Stomach (tissue), 9 donors: Measurements from ENCODE around the gene IRAK1. TPM values are rescaled to one million over a fixed set of nuclear protein-coding genes. Genes with fewer than 3 reads are reported as not detected.

Source experiments
- DNase-seq, 2 donors: peaks; one replicate each; pipeline versions ENCODE4 v3.0.0 to v3.0.0-alpha.2; 2013 to 2019
- H3K27ac ChIP-seq, 5 donors: fragments of 200-600 bp in 4 of 5; sonication (generic) in 4 of 5; one replicate each; pipeline ENCODE4 v1.5.1; 2013 to 2019; ENCODE audit warnings: mild to moderate bottlenecking in 1 of 5, moderate library complexity in 1 of 5
- H3K27me3 ChIP-seq, 3 donors: fragments of 200-600 bp; sonication (generic); one replicate each; pipeline ENCODE4 v1.5.1; 2017 to 2019; ENCODE audit warnings: mixed run types in 1 of 3
- H3K36me3 ChIP-seq, 4 donors: fragments of 200-600 bp; sonication (generic); 1 replicate in 3 of 4; 2 replicates in 1 of 4; pipeline ENCODE4 v1.5.1; 2016 to 2019
- H3K4me1 ChIP-seq, 4 donors: fragments of 200-600 bp; sonication (generic); one replicate each; pipeline ENCODE4 v1.5.1; 2016 to 2019
- H3K4me3 ChIP-seq, 4 donors: fragments of 200-600 bp; sonication (generic) in 3 of 4; one replicate each; pipeline ENCODE4 v1.5.1; 2016 to 2019; ENCODE audit warnings: mild to moderate bottlenecking in 1 of 4
- H3K9me3 ChIP-seq, 4 donors: fragments of 200-600 bp; sonication (generic); one replicate each; pipeline ENCODE4 v1.5.1; 2016 to 2019
- EP300 ChIP-seq: sonication (generic); formaldehyde crosslinking; IDR thresholded peaks from one replicate; pipeline ENCODE4 v1.6.1; 2017; ENCODE audit warnings: antibody characterized with exemption
- POLR2A ChIP-seq, 4 donors: fragments of 450-650 bp; IDR thresholded peaks; one replicate each; pipeline ENCODE4 v1.6.1; 2016; ENCODE audit warnings: antibody characterized with exemption in 4 of 4, control low read depth in 2 of 4, mild to moderate bottlenecking in 1 of 4, moderate library complexity in 1 of 4
- POLR2AphosphoS5 ChIP-seq, 3 donors: sonication (generic); formaldehyde crosslinking; IDR thresholded peaks; one replicate each; pipeline ENCODE4 v1.6.1; 2016; ENCODE audit warnings: antibody characterized with exemption in 3 of 3
- WGBS, 5 donors: extraction: QIAGEN DNeasy Blood & Tissue Kit in 3 of 5; methylation state at CpG; one replicate each; pipeline versions ENCODE4 v1.1.5 to v1.1.7; 2013 to 2018; 5-methylcytosine and 5-hydroxymethylcytosine counted together
- intact Hi-C: fragments of 100-400 bp; cut with DNase I; formaldehyde crosslinking; loops from one replicate; pipeline ENCODE4 v1.15.1; 2023; ENCODE audit warnings: low total_unique reads
- polyA plus RNA-seq, 3 donors: library from polyadenylated mRNA; stranded (reverse); fragments of 200-250 nt; gene quantifications; one replicate each; pipeline ENCODE4 v1.2.3, GENCODE V29; 2013
- total RNA-seq, 5 donors: library from RNA; depleted of rRNA; stranded (reverse); fragments of >200 nt; gene quantifications; one replicate each; pipeline versions ENCODE4 v1.1.0 to v1.2.3, GENCODE V29; 2014 to 2016
- TF ChIP-seq, protein P1 (sequence below), 7 experiments: fragments of 450-650 bp in 4 of 7; fragments of 200-600 bp in 3 of 7; sonication (generic) in 3 of 7; IDR thresholded peaks; one replicate each; pipeline ENCODE4 v1.5.1; 2016 to 2019; ENCODE audit warnings: antibody characterized with exemption in 7 of 7, control low read depth in 2 of 7, mild to moderate bottlenecking in 1 of 7
- donor health status: healthy with polysubstance abuse.
- donor health status: Bipolar disorder and iron deficiency.
- donor health status: healthy.

IRAK1 gene
- total and polyA plus RNA-seq, 8 donors: 25.5 to 211 (median 66.9) TPM

DNA sequence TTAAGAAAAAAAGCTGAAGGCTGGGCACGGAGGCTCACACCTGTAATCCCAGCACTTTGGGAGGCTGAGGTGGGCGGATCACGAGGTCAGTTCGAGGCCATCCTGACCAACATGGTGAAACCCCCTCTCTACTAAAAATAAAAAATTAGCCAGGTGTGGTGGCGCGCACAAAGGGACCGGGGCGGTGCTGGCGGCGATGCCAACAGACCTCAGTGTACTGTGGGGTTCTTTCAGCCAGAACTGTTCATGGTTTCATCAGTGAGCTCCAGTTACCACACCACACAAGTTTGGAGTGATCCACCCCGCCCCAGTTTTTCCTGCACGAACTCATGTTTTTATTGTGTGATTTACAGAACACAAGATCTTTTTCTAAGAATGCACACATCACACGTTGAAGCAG is 21.2 kb upstream of the IRAK1 start:
- DNase-seq: no peak
- peaks cover 0 to 58% (median 28%) of the 10 kb centered on the region in 4 donors for H3K4me1 ChIP-seq
- WGBS, 5 donors: 85 to 86% (median 86%) methylated on average over 13 of the region's 13 CpGs

DNA sequence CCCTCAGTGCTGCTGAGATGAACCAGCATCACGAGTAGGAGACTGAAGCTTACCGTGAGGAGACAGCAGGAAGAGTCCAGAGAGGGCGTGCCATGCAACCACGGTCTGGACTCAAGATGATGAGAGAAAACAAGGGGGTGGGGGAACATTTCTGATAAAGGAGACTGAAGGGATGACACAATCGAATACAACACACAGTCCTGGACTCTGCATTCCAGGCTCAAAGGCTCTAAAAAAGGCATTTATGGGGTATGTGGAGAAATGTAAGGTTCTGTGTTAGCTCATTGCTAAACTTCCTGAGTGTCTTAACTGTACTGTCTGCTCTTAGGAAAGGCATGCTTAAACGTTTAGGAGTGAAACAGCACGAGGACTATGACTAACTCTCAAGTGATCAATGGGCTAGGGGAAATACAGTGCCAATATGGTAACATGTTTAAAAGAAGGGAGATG is 20.6 kb upstream of the IRAK1 start:
- no peak for TF ChIP-seq POLR2A (IDR thresholded peaks at IDR 0.05)
- no peak for TF ChIP-seq EP300
- peak in 2 of 3 donors; percentile 16 to 27 for TF ChIP-seq POLR2AphosphoS5 (IDR thresholded peaks at IDR 0.05)
- TF ChIP-seq, protein P1, sequence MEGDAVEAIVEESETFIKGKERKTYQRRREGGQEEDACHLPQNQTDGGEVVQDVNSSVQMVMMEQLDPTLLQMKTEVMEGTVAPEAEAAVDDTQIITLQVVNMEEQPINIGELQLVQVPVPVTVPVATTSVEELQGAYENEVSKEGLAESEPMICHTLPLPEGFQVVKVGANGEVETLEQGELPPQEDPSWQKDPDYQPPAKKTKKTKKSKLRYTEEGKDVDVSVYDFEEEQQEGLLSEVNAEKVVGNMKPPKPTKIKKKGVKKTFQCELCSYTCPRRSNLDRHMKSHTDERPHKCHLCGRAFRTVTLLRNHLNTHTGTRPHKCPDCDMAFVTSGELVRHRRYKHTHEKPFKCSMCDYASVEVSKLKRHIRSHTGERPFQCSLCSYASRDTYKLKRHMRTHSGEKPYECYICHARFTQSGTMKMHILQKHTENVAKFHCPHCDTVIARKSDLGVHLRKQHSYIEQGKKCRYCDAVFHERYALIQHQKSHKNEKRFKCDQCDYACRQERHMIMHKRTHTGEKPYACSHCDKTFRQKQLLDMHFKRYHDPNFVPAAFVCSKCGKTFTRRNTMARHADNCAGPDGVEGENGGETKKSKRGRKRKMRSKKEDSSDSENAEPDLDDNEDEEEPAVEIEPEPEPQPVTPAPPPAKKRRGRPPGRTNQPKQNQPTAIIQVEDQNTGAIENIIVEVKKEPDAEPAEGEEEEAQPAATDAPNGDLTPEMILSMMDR (IDR thresholded peaks at IDR 0.05): no peak
- Histone ChIP-seq H3K36me3 (peaks cover 0 to 12% (median 0%) of the 10 kb centered on the region in 4 donors), H3K9me3 (no peaks in the 10 kb centered on the region), H3K27ac (peak overlapping the region in 4 of 5 donors; percentile 54 to 76 (median 60)), H3K27me3 (no peaks in the 10 kb centered on the region), H3K4me1 (peaks cover 0 to 57% (median 25%) of the 10 kb centered on the region in 4 donors), H3K4me3 (no peak overlapping the region)
- no peak for DNase-seq
- WGBS, 5 donors: 35 to 52% (median 46%) methylated on average over 7 of the region's 7 CpGs
- intact Hi-C loops: no loop called here

More for the DNA sequence above, 21.2 kb upstream of the IRAK1 start:
- intact Hi-C loops: no loop called here
- peak overlapping the region in 3 of 5 donors; percentile 57 to 76 (median 63) for H3K27ac ChIP-seq
- no peak overlapping the region for H3K4me3 ChIP-seq
- no peaks in the 10 kb centered on the region for H3K9me3 ChIP-seq
- no peaks in the 10 kb centered on the region for H3K27me3 ChIP-seq
- peaks cover 0 to 12% (median 0%) of the 10 kb centered on the region in 4 donors for H3K36me3 ChIP-seq
- TF ChIP-seq EP300: no peak
- TF ChIP-seq, protein P1 (IDR thresholded peaks at IDR 0.05): no peak
- TF ChIP-seq POLR2AphosphoS5 (IDR thresholded peaks at IDR 0.05): no peak
- no peak for TF ChIP-seq POLR2A (IDR thresholded peaks at IDR 0.05)

DNA sequence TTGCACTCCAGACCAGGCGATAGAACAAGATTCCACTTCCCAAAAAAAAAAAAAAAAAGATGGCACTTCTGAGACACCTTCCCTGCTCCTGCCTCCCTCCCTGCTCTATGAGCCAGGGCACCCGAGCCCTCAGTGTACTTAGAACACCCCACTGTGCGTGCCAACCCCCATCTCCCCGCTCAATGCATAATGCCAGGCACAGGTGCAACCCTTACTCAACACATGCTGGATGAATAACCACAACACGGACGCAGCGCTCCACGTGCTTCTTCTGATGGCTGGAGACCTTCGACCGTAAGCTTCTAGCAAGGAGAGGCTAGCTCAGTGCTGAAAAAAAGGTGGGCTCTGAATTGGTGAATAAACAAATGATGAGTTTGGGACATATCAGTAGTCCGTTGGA is 19.9 kb upstream of the IRAK1 start:
- 84 to 92% (median 87%) methylated on average over 5 to 11 of the region's 11 CpGs for WGBS, 5 donors
- H3K27me3 ChIP-seq: no peaks in the 10 kb centered on the region
- H3K9me3 ChIP-seq: no peaks in the 10 kb centered on the region
- peaks cover 0 to 56% (median 22%) of the 10 kb centered on the region in 4 donors for H3K4me1 ChIP-seq
- no peak overlapping the region for H3K4me3 ChIP-seq
- peak overlapping the region in 3 of 5 donors; percentile 54 to 76 (median 63) for H3K27ac ChIP-seq
- peaks cover 0 to 12% (median 0%) of the 10 kb centered on the region in 4 donors for H3K36me3 ChIP-seq
- intact Hi-C loops: no loop called here
- TF ChIP-seq POLR2A (IDR thresholded peaks at IDR 0.05) (no peak), POLR2AphosphoS5 (IDR thresholded peaks at IDR 0.05) (no peak)
- TF ChIP-seq, protein P1 (IDR thresholded peaks at IDR 0.05): no peak
- DNase-seq: no peak

DNA sequence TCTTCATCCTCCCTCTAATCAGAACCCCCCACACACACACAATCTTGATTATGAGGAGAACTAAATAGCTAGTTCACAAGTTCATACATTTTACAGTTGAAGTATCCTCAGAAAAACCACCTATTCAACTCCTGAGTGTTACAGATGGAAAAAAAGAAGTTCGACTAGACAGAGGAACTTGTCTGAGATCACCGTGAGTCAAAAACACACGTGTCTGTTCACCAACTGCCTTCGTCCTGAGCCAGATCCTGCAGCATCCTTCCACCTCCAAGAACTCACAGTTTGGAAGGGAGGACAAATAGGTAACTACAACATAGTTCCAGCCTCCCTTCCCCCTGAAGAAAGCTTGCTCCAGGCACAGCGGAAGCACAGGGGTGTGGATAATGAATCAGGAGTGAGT is 19.0 kb upstream of the IRAK1 start:
- intact Hi-C loops: no loop called here
- WGBS, 5 donors: 75 to 86% (median 83%) methylated on average over 5 of the region's 5 CpGs

DNA sequence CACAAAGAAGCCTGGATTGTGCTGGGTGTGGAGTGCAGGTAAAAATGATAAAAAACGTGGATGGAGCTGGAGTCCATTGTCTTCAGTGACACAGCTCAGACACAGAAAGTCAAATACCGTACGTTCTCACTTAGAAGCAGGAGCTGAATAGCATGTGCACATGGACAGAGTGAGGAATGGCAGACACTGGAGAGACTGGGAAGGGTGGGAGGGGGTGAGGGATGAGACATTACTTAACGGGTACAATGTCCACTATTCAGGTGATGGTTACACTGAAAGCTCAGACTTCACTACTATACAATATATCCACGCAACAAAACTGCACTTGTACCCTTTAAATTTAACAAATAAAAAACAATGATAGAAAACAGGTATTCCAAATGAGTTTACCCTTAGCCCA is 18.1 kb upstream of the IRAK1 start:
- peaks cover 0 to 40% (median 14%) of the 10 kb centered on the region in 4 donors for H3K4me1 ChIP-seq
- H3K4me3 ChIP-seq: no peak overlapping the region
- WGBS, 5 donors: 66 to 83% (median 81%) methylated on average over 4 to 5 of the region's 5 CpGs
- no peak for DNase-seq
- no peak overlapping the region for H3K27ac ChIP-seq
- no peaks in the 10 kb centered on the region for H3K9me3 ChIP-seq
- no peak for TF ChIP-seq POLR2A (IDR thresholded peaks at IDR 0.05)
- TF ChIP-seq, protein P1 (IDR thresholded peaks at IDR 0.05): no peak
- no peak for TF ChIP-seq EP300
- TF ChIP-seq POLR2AphosphoS5 (IDR thresholded peaks at IDR 0.05): no peak
- H3K27me3 ChIP-seq: no peaks in the 10 kb centered on the region
- intact Hi-C loops: no loop called here
- peaks cover 0 to 12% (median 0%) of the 10 kb centered on the region in 4 donors for H3K36me3 ChIP-seq

More for the DNA sequence above, 19.0 kb upstream of the IRAK1 start:
- H3K27me3 ChIP-seq: no peaks in the 10 kb centered on the region
- peak overlapping the region in 1 of 5 donors; percentile 76 for H3K27ac ChIP-seq
- H3K4me3 ChIP-seq: no peak overlapping the region
- no peaks in the 10 kb centered on the region for H3K9me3 ChIP-seq
- H3K36me3 ChIP-seq: peaks cover 0 to 12% (median 0%) of the 10 kb centered on the region in 4 donors
- no peak for TF ChIP-seq EP300
- TF ChIP-seq POLR2AphosphoS5 (IDR thresholded peaks at IDR 0.05): no peak
- DNase-seq: no peak
- peaks cover 0 to 49% (median 17%) of the 10 kb centered on the region in 4 donors for H3K4me1 ChIP-seq
